Activated T-cell treated with anti-CD3 and anti-CD28 coated beads, Interleukin-2, amount 50 U/mL, for 72 hours (primary cell): ENCODE measurements around the gene ADCYAP1R1. TPM values are rescaled to one million over a fixed set of nuclear protein-coding genes. Genes with fewer than 3 reads are reported as not detected.
"Not testable (repeated sequence)": the region's sequence is repeated elsewhere in the genome, so short reads cannot be mapped to it uniquely, and the experiment has no call there.

Experiments
- ATAC-seq, 2 donors: fragments of 150-1000 bp; cut with Tn5 transposase; replicated peaks in 1 of 2; 2 replicates each; pipeline ENCODE4 v1.10.0; 2021; ENCODE audit warnings: moderate library complexity in 2 of 2, mild to moderate bottlenecking in 1 of 2
- DNase-seq, 2 donors: peaks; one replicate each; pipeline ENCODE4 v3.0.0; 2021 to 2022; ENCODE audit warnings: mixed read lengths in 1 of 2
- H3K27ac Mint-ChIP-seq: one replicate; pipeline ENCODE4 v1.8.0; 2022; ENCODE audit warnings: mild to moderate bottlenecking, moderate library complexity, mixed read lengths
- H3K27me3 Mint-ChIP-seq: one replicate; pipeline ENCODE4 v1.8.0; 2022; ENCODE audit warnings: low read depth, mixed read lengths
- H3K36me3 Mint-ChIP-seq, 2 donors: one replicate each; pipeline ENCODE4 v1.8.0; 2022; ENCODE audit warnings: mixed read lengths in 2 of 2, mild to moderate bottlenecking in 1 of 2; ENCODE audit not compliant: insufficient read depth in 2 of 2
- H3K4me1 Mint-ChIP-seq: one replicate; pipeline ENCODE4 v1.8.0; 2022; ENCODE audit warnings: low read depth, mixed read lengths
- H3K4me3 Mint-ChIP-seq, 2 donors: one replicate each; pipeline ENCODE4 v1.8.0; 2022; ENCODE audit warnings: mild to moderate bottlenecking in 2 of 2, mixed read lengths in 2 of 2, moderate library complexity in 2 of 2
- H3K9me3 Mint-ChIP-seq, 2 donors: one replicate each; pipeline ENCODE4 v1.8.0; 2022; ENCODE audit warnings: mixed read lengths in 2 of 2
- total RNA-seq, 2 donors: library from RNA; stranded (reverse); gene quantifications; one replicate each; pipeline ENCODE4 v1.2.3, GENCODE V29; 2022

The ADCYAP1R1 gene
- total RNA-seq, 2 donors from 2014 or later, result 0.12 TPM; not detected in 1

GRCh38 chr7:31134246-31135188, 82.4 kb downstream of the ADCYAP1R1 start:
- Mint-ChIP-seq H3K27me3 (no peaks in the 10 kb centered on the region), H3K4me1 (no peaks in the 10 kb centered on the region), H3K9me3 (no peaks in the 10 kb centered on the region), H3K27ac (no peak overlapping the region), H3K4me3 (no peak overlapping the region), H3K36me3 (no peaks in the 10 kb centered on the region)
- DNase-seq (peak; percentile 55 to 63), ATAC-seq (peak; percentile 61 to 70)

- no peaks in the 10 kb centered on the region for H3K4me1 Mint-ChIP-seq
- no peak overlapping the region for H3K27ac Mint-ChIP-seq
- no peaks in the 10 kb centered on the region for H3K36me3 Mint-ChIP-seq
- no peaks in the 10 kb centered on the region for H3K9me3 Mint-ChIP-seq
- ATAC-seq, result no peak
- DNase-seq, result no peak
- H3K27me3 Mint-ChIP-seq, result peaks cover 6% of the 10 kb centered on the region
- H3K4me3 Mint-ChIP-seq, result no peak overlapping the region
Measured at GRCh38 chr7:31137234-31137633, 85.1 kb downstream of the ADCYAP1R1 start.

GRCh38 chr7:31145339-31145738, 93.2 kb downstream of the ADCYAP1R1 start:
- ATAC-seq (no peak), DNase-seq (no peak)
- no peaks in the 10 kb centered on the region for H3K9me3 Mint-ChIP-seq

GRCh38 chr7:31146030-31146429, 93.9 kb downstream of the ADCYAP1R1 start:
- no peak for ATAC-seq
- no peaks in the 10 kb centered on the region for H3K4me1 Mint-ChIP-seq
- no peaks in the 10 kb centered on the region for H3K9me3 Mint-ChIP-seq
- peaks cover 20% of the 10 kb centered on the region for H3K27me3 Mint-ChIP-seq
- DNase-seq, result no peak
- no peak overlapping the region for H3K4me3 Mint-ChIP-seq
- no peak overlapping the region for H3K27ac Mint-ChIP-seq
- no peaks in the 10 kb centered on the region for H3K36me3 Mint-ChIP-seq

More at GRCh38 chr7:31145339-31145738, 93.2 kb downstream of the ADCYAP1R1 start:
- Mint-ChIP-seq H3K27ac (no peak overlapping the region), H3K36me3 (no peaks in the 10 kb centered on the region), H3K4me1 (no peaks in the 10 kb centered on the region), H3K27me3 (peaks cover 20% of the 10 kb centered on the region), H3K4me3 (no peak overlapping the region)

- Mint-ChIP-seq H3K4me1 (no peaks in the 10 kb centered on the region), H3K4me3 (no peak overlapping the region), H3K27me3 (peaks cover 14% of the 10 kb centered on the region), H3K27ac (no peak overlapping the region), H3K36me3 (no peaks in the 10 kb centered on the region), H3K9me3 (no peaks in the 10 kb centered on the region)
- ATAC-seq (no peak), DNase-seq (no peak)
Measured at GRCh38 chr7:31146538-31146937, 94.4 kb downstream of the ADCYAP1R1 start.

- Mint-ChIP-seq H3K27me3 (no peaks in the 10 kb centered on the region), H3K36me3 (no peaks in the 10 kb centered on the region), H3K27ac (no peak overlapping the region), H3K4me3 (no peak overlapping the region), H3K9me3 (no peaks in the 10 kb centered on the region), H3K4me1 (no peaks in the 10 kb centered on the region)
- ATAC-seq (no peak), DNase-seq (no peak)
Measured at GRCh38 chr7:31151849-31152248, 99.7 kb downstream of the ADCYAP1R1 start.

GRCh38 chr7:31153318-31153717, 101.2 kb downstream of the ADCYAP1R1 start:
- H3K9me3 Mint-ChIP-seq, DNase-seq, H3K36me3 Mint-ChIP-seq, H3K4me1 Mint-ChIP-seq, H3K27me3 Mint-ChIP-seq, ATAC-seq, H3K4me3 Mint-ChIP-seq, H3K27ac Mint-ChIP-seq: not testable (repeated sequence)

GRCh38 chr7:31160941-31161340, 108.8 kb downstream of the ADCYAP1R1 start:
- Mint-ChIP-seq H3K36me3 (no peaks in the 10 kb centered on the region), H3K27me3 (peaks cover 11% of the 10 kb centered on the region), H3K27ac (no peak overlapping the region), H3K4me1 (no peaks in the 10 kb centered on the region), H3K4me3 (no peak overlapping the region), H3K9me3 (no peaks in the 10 kb centered on the region)
- no peak for ATAC-seq
- DNase-seq, result no peak

Other genes with a start within 250 kb of the ADCYAP1R1 start
- under 1 TPM; 0.60 to 0.72 TPM for gene AQP1, start 140.5 kb upstream of the ADCYAP1R1 start, total RNA-seq
- gene GHRHR, start 88.4 kb upstream of the ADCYAP1R1 start, total RNA-seq, result not detected